IMR-90 (cell line): ENCODE measurements around the gene ALDH6A1. TPM values are rescaled to one million over a fixed set of nuclear protein-coding genes. Genes with fewer than 3 reads are reported as not detected.

Experiments used
- ATAC-seq: fragments of 200-7000 bp; cut with Tn5 transposase; 2 replicates; pipeline ENCODE4 v1.9.1; 2020; ENCODE audit warnings: low read depth, mild to moderate bottlenecking, moderate library complexity
- BruUV-seq: library from RNA; stranded (reverse); fragments of 400-500 nt; replicated peaks from 2 replicates; lab custom pipeline; 2021; lab: Mats Ljungman, UMichigan
- CTCF ChIA-PET: fragments of 300-600 bp; formaldehyde crosslinking; extraction: SDS; loops from one replicate; lab custom pipeline; 2021; ENCODE audit warnings: antibody characterized with exemption; lab: Yijun Ruan, JAX
- POLR2A ChIA-PET: fragments of 300-600 bp; sonication (Branson Sonifier 250); formaldehyde crosslinking; loops from one replicate; lab custom pipeline; 2022; ENCODE audit warnings: antibody characterized with exemption; ENCODE audit not compliant: unreplicated experiment; lab: Charles Lee
- DNase-seq: peaks from one replicate; pipeline ENCODE4 v3.0.0; 2013
- H2AFZ ChIP-seq: replicated peaks from 2 replicates; pipeline ENCODE3; 2013; ENCODE audit warnings: low read length, mild to moderate bottlenecking; ENCODE audit not compliant: poor library complexity
- H2AK5ac ChIP-seq: 2 replicates; pipeline ENCODE4 v1.6.1; 2013; ENCODE audit warnings: low read depth, low read length, inconsistent platforms
- H2AK9ac ChIP-seq: replicated peaks from 2 replicates; pipeline ENCODE3; 2013; ENCODE audit warnings: mild to moderate bottlenecking, low read depth, low read length, moderate library complexity; ENCODE audit not compliant: poor library complexity
- H2BK120ac ChIP-seq: 2 replicates; pipeline ENCODE4 v1.6.1; 2013; ENCODE audit warnings: low read depth, low read length, inconsistent platforms
- H2BK15ac ChIP-seq: 3 replicates; pipeline ENCODE4 v1.6.1; 2013; ENCODE audit warnings: low read depth, low read length, inconsistent platforms
- H2BK20ac ChIP-seq: 2 replicates; pipeline ENCODE4 v1.6.1; 2013; ENCODE audit warnings: low read depth, mild to moderate bottlenecking, inconsistent platforms, low read length, moderate library complexity
- H2BK5ac ChIP-seq: 2 replicates; pipeline ENCODE4 v1.6.1; 2013; ENCODE audit warnings: mild to moderate bottlenecking, low read depth, low read length, inconsistent platforms; ENCODE audit not compliant: poor library complexity, severe bottlenecking
- H3K14ac ChIP-seq: replicated peaks from 2 replicates; pipeline ENCODE4 v1.6.1; 2013; ENCODE audit warnings: low read depth, low read length, inconsistent platforms
- H3K18ac ChIP-seq: 2 replicates; pipeline ENCODE4 v1.6.1; 2013; ENCODE audit warnings: low read depth, low read length, control low read depth
- H3K23ac ChIP-seq: 2 replicates; pipeline ENCODE4 v1.6.1; 2013; ENCODE audit warnings: low read depth, low read length, inconsistent platforms
- H3K27ac ChIP-seq: 2 replicates; pipeline ENCODE4 v1.5.1; 2013; ENCODE audit warnings: mild to moderate bottlenecking, control low read depth, low read length; ENCODE audit not compliant: insufficient read depth
- H3K27me3 ChIP-seq: 2 replicates; pipeline ENCODE4 v1.6.1; 2013; ENCODE audit warnings: low read length; ENCODE audit not compliant: control insufficient read depth, insufficient read depth
- H3K36me3 ChIP-seq: 2 replicates; pipeline ENCODE4 v1.6.1; 2013; ENCODE audit warnings: low read length, mixed read lengths; ENCODE audit not compliant: control insufficient read depth, insufficient read depth
- H3K4ac ChIP-seq: 2 replicates; pipeline ENCODE4 v1.6.1; 2013; ENCODE audit warnings: low read depth, low read length, inconsistent platforms
- H3K4me1 ChIP-seq: 2 replicates; pipeline ENCODE4 v1.6.1; 2013; ENCODE audit warnings: low read length, mixed read lengths; ENCODE audit not compliant: control insufficient read depth, insufficient read depth
- H3K4me2 ChIP-seq: 2 replicates; pipeline ENCODE4 v1.6.1; 2013; ENCODE audit warnings: low read depth, mild to moderate bottlenecking, control low read depth, low read length, moderate library complexity
- H3K4me3 ChIP-seq: 2 replicates; pipeline ENCODE4 v1.5.1; 2013; ENCODE audit warnings: low read depth, mild to moderate bottlenecking, control low read depth, low read length, moderate library complexity; ENCODE audit not compliant: insufficient read depth
- H3K56ac ChIP-seq: 2 replicates; pipeline ENCODE4 v1.6.1; 2013; ENCODE audit warnings: low read length, inconsistent platforms; ENCODE audit not compliant: insufficient read depth; ENCODE audit errors: extremely low read depth
- H3K79me1 ChIP-seq, 2 experiments: 2 replicates each; pipeline ENCODE4 v1.6.1; 2013; ENCODE audit warnings: low read length in 2 of 2, inconsistent platforms in 1 of 2, low read depth in 1 of 2
- H3K9ac ChIP-seq: 2 replicates; pipeline ENCODE4 v1.6.1; 2013; ENCODE audit warnings: low read depth, low read length, control low read depth
- H3K9me1 ChIP-seq: 2 replicates; pipeline ENCODE4 v1.6.1; 2013; ENCODE audit warnings: low read length, inconsistent platforms; ENCODE audit not compliant: insufficient read depth
- H3K9me3 ChIP-seq: 2 replicates; pipeline ENCODE4 v1.6.1; 2013; ENCODE audit warnings: low read length; ENCODE audit not compliant: control insufficient read depth, insufficient read depth
- H4K20me1 ChIP-seq: 2 replicates; pipeline ENCODE4 v1.6.1; 2013; ENCODE audit warnings: low read length, inconsistent platforms; ENCODE audit not compliant: insufficient read depth
- H4K5ac ChIP-seq: 2 replicates; pipeline ENCODE4 v1.6.1; 2013; ENCODE audit warnings: mild to moderate bottlenecking, low read depth, low read length, control low read depth
- H4K8ac ChIP-seq, 2 experiments: 2 replicates each; pipeline ENCODE4 v1.6.1; 2013; ENCODE audit warnings: low read depth in 2 of 2, low read length in 2 of 2, control low read depth in 1 of 2, inconsistent platforms in 1 of 2
- H4K91ac ChIP-seq: 2 replicates; pipeline ENCODE4 v1.6.1; 2013; ENCODE audit warnings: low read depth, low read length, inconsistent platforms; ENCODE audit not compliant: insufficient read depth
- BHLHE40 ChIP-seq: fragments of 150-350 bp; IDR thresholded peaks from 2 replicates; pipeline ENCODE4 v1.6.1; 2016; ENCODE audit warnings: mild to moderate bottlenecking, low read depth, low read length
- CEBPB ChIP-seq: IDR thresholded peaks from 2 replicates; pipeline ENCODE4 v1.6.1; 2012; ENCODE audit warnings: low read depth, low read length, improper control_type of control experiment
- CHD1 ChIP-seq: IDR thresholded peaks from 2 replicates; pipeline ENCODE4 v1.6.1; 2012; ENCODE audit warnings: low read depth, low read length, improper control_type of control experiment
- ELK1 ChIP-seq: fragments of 150-350 bp; IDR thresholded peaks from 2 replicates; pipeline ENCODE4 v1.6.1; 2016; ENCODE audit warnings: low read depth, mild to moderate bottlenecking, low read length, moderate library complexity, borderline replicate concordance
- FOS ChIP-seq: fragments of 150-350 bp; IDR thresholded peaks from 2 replicates; pipeline ENCODE4 v1.6.1; 2016; ENCODE audit warnings: low read depth, low read length
- MAFK ChIP-seq: IDR thresholded peaks from 2 replicates; pipeline ENCODE4 v1.6.1; 2012; ENCODE audit warnings: low read depth, low read length, improper control_type of control experiment
- MAZ ChIP-seq: IDR thresholded peaks from 2 replicates; pipeline ENCODE4 v1.6.1; 2012; ENCODE audit warnings: low read depth, mild to moderate bottlenecking, low read length, improper control_type of control experiment, moderate library complexity, borderline replicate concordance
- MXI1 ChIP-seq: IDR thresholded peaks from 2 replicates; pipeline ENCODE4 v1.6.1; 2012; ENCODE audit warnings: low read depth, mild to moderate bottlenecking, low read length, moderate library complexity, borderline replicate concordance
- NFE2L2 ChIP-seq: fragments of 150-350 bp; IDR thresholded peaks from 2 replicates; pipeline ENCODE4 v1.6.1; 2016; ENCODE audit warnings: low read depth, mild to moderate bottlenecking, low read length
- POLR2A ChIP-seq: IDR thresholded peaks from 2 replicates; pipeline ENCODE4 v1.6.1; 2012; ENCODE audit warnings: mild to moderate bottlenecking, low read depth, low read length
- RAD21 ChIP-seq: IDR thresholded peaks from 2 replicates; pipeline ENCODE4 v1.6.1; 2012; ENCODE audit warnings: low read length, improper control_type of control experiment
- RCOR1 ChIP-seq: IDR thresholded peaks from 2 replicates; pipeline ENCODE4 v1.6.1; 2012; ENCODE audit warnings: mild to moderate bottlenecking, low read length, improper control_type of control experiment; ENCODE audit not compliant: insufficient replicate concordance
- RFX5 ChIP-seq: IDR thresholded peaks from 2 replicates; pipeline ENCODE4 v1.8.0; 2012; ENCODE audit warnings: low read depth, mild to moderate bottlenecking, low read length, moderate library complexity
- SMC3 ChIP-seq: fragments of 150-350 bp; IDR thresholded peaks from 2 replicates; pipeline ENCODE4 v1.6.1; 2016; ENCODE audit warnings: low read depth, mild to moderate bottlenecking, antibody characterized with exemption, low read length, moderate library complexity
- WGBS, 2 experiments: methylation state at CpG; one replicate each; pipeline versions ENCODE4 v1.1.5 to v1.1.7; 2013; ENCODE audit warnings: missing lambda C conversion rate in 2 of 2; ENCODE audit not compliant: insufficient read length in 1 of 2; ENCODE audit errors: extremely low coverage in 2 of 2; 5-methylcytosine and 5-hydroxymethylcytosine counted together
- dilution Hi-C: fragments of 300-500 bp; cut with HindIII; formaldehyde crosslinking; loops from one replicate; pipeline ENCODE4 v1.14.3; 2018; ENCODE audit warnings: low sequenced_read_pairs; ENCODE audit not compliant: unreplicated experiment
- in situ Hi-C: fragments of 300-500 bp; cut with MboI; formaldehyde crosslinking; loops from 3 replicates; pipeline ENCODE4 v1.14.3; 2019; ENCODE audit warnings: low sequenced_read_pairs, inconsistent platforms, mixed read lengths
- intact Hi-C: fragments of 100-400 bp; cut with micrococcal nuclease; formaldehyde crosslinking; loops from 2 replicates; pipeline ENCODE4 v1.10.0; 2022
- polyA plus RNA-seq, 3 experiments: library from polyadenylated mRNA; depleted of rRNA; stranded (reverse); fragments of >200 nt; gene quantifications; 2 replicates each; pipeline ENCODE4 v1.2.3, GENCODE V29; 2012; ENCODE audit warnings: low replicate concordance in 1 of 3
- total RNA-seq: library from RNA; depleted of rRNA; stranded (reverse); fragments of >200 nt; gene quantifications from 2 replicates; pipeline ENCODE4 v1.2.3, GENCODE V29; 2012
- TF ChIP-seq, protein P1 (sequence below): conservative IDR thresholded peaks from 2 replicates; pipeline ENCODE4 v1.5.1; 2012; ENCODE audit warnings: mild to moderate bottlenecking, low read depth, low read length, improper control_type of control experiment
- TF ChIP-seq, protein P2 (sequence below): fragments of 150-350 bp; IDR thresholded peaks from 2 replicates; pipeline ENCODE4 v1.6.1; 2017; ENCODE audit warnings: mild to moderate bottlenecking, antibody characterized with exemption, low read length, low read depth

The ALDH6A1 gene
- total and polyA plus RNA-seq, 2 of the 4 experiments (the other 2 are of a cell fraction) = 6.0 to 15.1 TPM

DNA sequence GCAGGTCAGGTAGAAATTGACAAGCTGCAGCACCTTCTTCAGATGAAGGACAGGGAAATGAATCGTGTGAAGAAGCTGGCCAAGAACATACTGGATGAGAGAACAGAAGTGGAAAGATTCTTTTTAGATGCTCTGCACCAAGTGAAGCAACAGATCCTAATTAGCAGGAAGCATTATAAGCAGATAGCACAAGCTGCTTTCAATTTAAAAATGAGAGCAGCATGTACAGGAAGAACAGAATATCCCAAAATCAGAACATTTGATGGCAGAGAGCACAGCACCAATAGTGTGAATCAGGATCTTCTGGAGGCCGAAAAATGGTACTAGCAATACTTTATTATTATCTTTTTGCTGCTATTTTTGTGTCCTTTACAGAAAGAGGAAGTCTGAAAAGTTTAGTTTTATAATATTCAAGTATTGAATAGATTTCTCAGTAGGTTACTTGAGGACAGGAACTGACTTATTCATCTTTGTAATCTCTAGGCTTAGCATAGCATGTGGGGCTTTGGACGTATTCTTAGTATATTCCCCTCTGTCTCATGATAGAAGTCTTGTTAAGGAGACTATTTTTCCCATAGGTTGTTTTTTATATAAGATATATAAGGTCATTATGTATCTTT, 34.3 kb downstream of the ALDH6A1 start:
- Histone ChIP-seq H3K14ac (no peak overlapping the region), H3K9me1 (peaks cover 5% of the 10 kb centered on the region; the same call in 1 of the 2 replicates), H3K9me3 (no peaks in the 10 kb centered on the region), H3K27me3 (no peaks in the 10 kb centered on the region), H2BK20ac (no peak overlapping the region), H3K4ac (no peak overlapping the region), H2BK120ac (no peak overlapping the region), H3K36me3 (no peaks in the 10 kb centered on the region), H3K56ac (no peak overlapping the region), H3K4me3 (no peak overlapping the region), H3K79me1 (no peaks in the 10 kb centered on the region), H2BK5ac (no peak overlapping the region), H3K4me1 (no peaks in the 10 kb centered on the region; the same call in 1 of the 2 replicates), H2AK5ac (no peak overlapping the region), H3K23ac (no peak overlapping the region), H4K5ac (no peak overlapping the region), H3K4me2 (no peak overlapping the region), H3K9ac (no peak overlapping the region), H3K18ac (no peak overlapping the region), H4K8ac (no peak overlapping the region), H2AFZ (no peak overlapping the region), H2AK9ac (no peak overlapping the region), H4K20me1 (no peaks in the 10 kb centered on the region), H2BK15ac (no peak overlapping the region), H4K91ac (no peak overlapping the region), H3K27ac (no peak overlapping the region)
- BruUV-seq = no TSS peak
- no peak for ATAC-seq
- CTCF ChIA-PET = no interaction called here
- no peak for DNase-seq
- 100% methylated on average over 1 of the region's 3 CpGs; no CpG with 5 or more reads in 1 of the 2 experiments for WGBS, 2 experiments
- dilution Hi-C loops (no loop called here), intact Hi-C loops (no loop called here), in situ Hi-C loops (loop anchor here (25.0 kb wide), 1 partner anchor 538 kb away; no protein-coding TSS in a partner anchor)
- POLR2A ChIA-PET = no interaction called here
- no peak for TF ChIP-seq BHLHE40
- no peak for TF ChIP-seq RFX5
- TF ChIP-seq ELK1 = no peak
- TF ChIP-seq, protein P1, sequence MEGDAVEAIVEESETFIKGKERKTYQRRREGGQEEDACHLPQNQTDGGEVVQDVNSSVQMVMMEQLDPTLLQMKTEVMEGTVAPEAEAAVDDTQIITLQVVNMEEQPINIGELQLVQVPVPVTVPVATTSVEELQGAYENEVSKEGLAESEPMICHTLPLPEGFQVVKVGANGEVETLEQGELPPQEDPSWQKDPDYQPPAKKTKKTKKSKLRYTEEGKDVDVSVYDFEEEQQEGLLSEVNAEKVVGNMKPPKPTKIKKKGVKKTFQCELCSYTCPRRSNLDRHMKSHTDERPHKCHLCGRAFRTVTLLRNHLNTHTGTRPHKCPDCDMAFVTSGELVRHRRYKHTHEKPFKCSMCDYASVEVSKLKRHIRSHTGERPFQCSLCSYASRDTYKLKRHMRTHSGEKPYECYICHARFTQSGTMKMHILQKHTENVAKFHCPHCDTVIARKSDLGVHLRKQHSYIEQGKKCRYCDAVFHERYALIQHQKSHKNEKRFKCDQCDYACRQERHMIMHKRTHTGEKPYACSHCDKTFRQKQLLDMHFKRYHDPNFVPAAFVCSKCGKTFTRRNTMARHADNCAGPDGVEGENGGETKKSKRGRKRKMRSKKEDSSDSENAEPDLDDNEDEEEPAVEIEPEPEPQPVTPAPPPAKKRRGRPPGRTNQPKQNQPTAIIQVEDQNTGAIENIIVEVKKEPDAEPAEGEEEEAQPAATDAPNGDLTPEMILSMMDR = no peak
- no peak for TF ChIP-seq MAZ
- TF ChIP-seq CHD1 = no peak
- TF ChIP-seq MXI1 = no peak
- TF ChIP-seq NFE2L2 = no peak
- TF ChIP-seq FOS = no peak
- no peak for TF ChIP-seq RCOR1
- TF ChIP-seq CEBPB = no peak
- TF ChIP-seq SMC3 = no peak
- no peak for TF ChIP-seq RAD21
- no peak for TF ChIP-seq POLR2A
- TF ChIP-seq, protein P2, sequence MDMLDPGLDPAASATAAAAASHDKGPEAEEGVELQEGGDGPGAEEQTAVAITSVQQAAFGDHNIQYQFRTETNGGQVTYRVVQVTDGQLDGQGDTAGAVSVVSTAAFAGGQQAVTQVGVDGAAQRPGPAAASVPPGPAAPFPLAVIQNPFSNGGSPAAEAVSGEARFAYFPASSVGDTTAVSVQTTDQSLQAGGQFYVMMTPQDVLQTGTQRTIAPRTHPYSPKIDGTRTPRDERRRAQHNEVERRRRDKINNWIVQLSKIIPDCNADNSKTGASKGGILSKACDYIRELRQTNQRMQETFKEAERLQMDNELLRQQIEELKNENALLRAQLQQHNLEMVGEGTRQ = no peak
- TF ChIP-seq MAFK = no peak
